NCI-H2171 treated with DMSO at 0.1 percent for 48 hours (cell line): ENCODE data around the gene C5orf15.
A peak's percentile ranks its signal among the peaks of the same experiment; 100 is the strongest.

Experiments used
- DNase-seq: peaks from one replicate; lab custom pipeline; 2025; lab: John Stamatoyannopoulos, UW

The C5orf15 gene

GRCh38 chr5:133968204-133968980 lies at the start of gene C5orf15:
C5orf15 (minus strand) TSS chr5:133968625; CDS start chr5:133968584, 41 bp downstream.
- DNase-seq = peak; percentile 92

GRCh38 chr5:134008266-134008749 lies 39.9 kb upstream of the C5orf15 start:
- no peak for DNase-seq

GRCh38 chr5:134007581-134008265 lies 39.3 kb upstream of the C5orf15 start:
- no peak for DNase-seq

GRCh38 chr5:134006115-134006514 lies 37.7 kb upstream of the C5orf15 start:
- no peak for DNase-seq

- no peak for DNase-seq
Measured at GRCh38 chr5:134005417-134006061, 37.1 kb upstream of the C5orf15 start.

GRCh38 chr5:134004626-134005416 lies 36.4 kb upstream of the C5orf15 start, which contains the start of gene VDAC1:
VDAC1 (minus strand) TSS chr5:134004975; CDS start chr5:133993012, 11,963 bp downstream.
- peak; percentile 64 for DNase-seq

GRCh38 chr5:134003817-134004625 lies 35.6 kb upstream of the C5orf15 start:
- no peak for DNase-seq

GRCh38 chr5:134003064-134003816 lies 34.8 kb upstream of the C5orf15 start:
- DNase-seq = no peak

GRCh38 chr5:134001938-134002731 lies 33.7 kb upstream of the C5orf15 start:
- DNase-seq = no peak

GRCh38 chr5:134000696-134001453 lies 32.5 kb upstream of the C5orf15 start:
- DNase-seq = no peak

- DNase-seq = no peak
Measured at GRCh38 chr5:134000091-134000511, 31.7 kb upstream of the C5orf15 start.

- DNase-seq = no peak
Measured at GRCh38 chr5:133998807-133999206, 30.4 kb upstream of the C5orf15 start.

GRCh38 chr5:133998042-133998441 lies 29.6 kb upstream of the C5orf15 start:
- DNase-seq = no peak

GRCh38 chr5:133996683-133997252 lies 28.3 kb upstream of the C5orf15 start:
- DNase-seq = no peak

GRCh38 chr5:133995883-133996563 lies 27.6 kb upstream of the C5orf15 start:
- no peak for DNase-seq

- no peak for DNase-seq
Measured at GRCh38 chr5:133995341-133995740, 26.9 kb upstream of the C5orf15 start.

GRCh38 chr5:133994990-133995333 lies 26.5 kb upstream of the C5orf15 start:
- no peak for DNase-seq
